Ishikawa (cell line): Measurements from ENCODE around the gene MAP3K2.

Experiments used
- CEBPB ChIP-seq: IDR thresholded peaks from 2 replicates; pipeline ENCODE4 v1.6.1; 2012
- CREB1 ChIP-seq: IDR thresholded peaks from 2 replicates; pipeline ENCODE4 v1.6.1; 2012; ENCODE audit warnings: low read depth
- EGR1 ChIP-seq: IDR thresholded peaks from 2 replicates; pipeline ENCODE4 v1.6.1; 2012
- EP300 ChIP-seq: IDR thresholded peaks from 2 replicates; pipeline ENCODE4 v1.6.1; 2012; ENCODE audit warnings: borderline replicate concordance
- MAX ChIP-seq: IDR thresholded peaks from 2 replicates; pipeline ENCODE4 v1.6.1; 2012
- NFIC ChIP-seq: IDR thresholded peaks from 2 replicates; pipeline ENCODE4 v1.6.1; 2012
- RAD21 ChIP-seq: IDR thresholded peaks from 2 replicates; pipeline ENCODE4 v1.6.1; 2012; ENCODE audit warnings: low read depth
- REST ChIP-seq: IDR thresholded peaks from 2 replicates; pipeline ENCODE4 v1.6.1; 2012; ENCODE audit warnings: low read depth, mild to moderate bottlenecking
- TAF1 ChIP-seq: IDR thresholded peaks from 2 replicates; pipeline ENCODE4 v1.6.1; 2012; ENCODE audit warnings: low read depth, mild to moderate bottlenecking
- TCF12 ChIP-seq: IDR thresholded peaks from 2 replicates; pipeline ENCODE4 v1.6.1; 2012; ENCODE audit warnings: low read depth
- TEAD4 ChIP-seq: IDR thresholded peaks from 2 replicates; pipeline ENCODE4 v1.6.1; 2012
- USF1 ChIP-seq: IDR thresholded peaks from 2 replicates; pipeline ENCODE4 v1.6.1; 2012

GRCh38 chr2:127426501-127427354, 39.0 kb upstream of the MAP3K2 start:
- TF ChIP-seq TCF12 (no peak), TAF1 (no peak), EP300 (no peak), TEAD4 (no peak), REST (no peak), EGR1 (no peak), CEBPB (no peak), USF1 (no peak), CREB1 (no peak), NFIC (no peak), MAX (no peak), RAD21 (no peak)
